HepG2 (cell line): ENCODE measurements around the gene SIK3. TPM values are rescaled to one million over a fixed set of nuclear protein-coding genes. Genes with fewer than 3 reads are reported as not detected.

ENCODE experiments used
- AKAP8 ChIP-seq: sonication (generic); formaldehyde crosslinking; IDR thresholded peaks from 2 replicates; pipeline ENCODE4 v1.5.1; 2020; ENCODE audit warnings: mild to moderate bottlenecking, missing genetic modification reagents
- E2F5 ChIP-seq: sonication (generic); formaldehyde crosslinking; conservative IDR thresholded peaks from 2 replicates; pipeline ENCODE4 v1.4.0; 2020; ENCODE audit warnings: missing genetic modification reagents
- FIP1L1 ChIP-seq: fragments of 200-400 bp; formaldehyde crosslinking; IDR thresholded peaks from 2 replicates; pipeline ENCODE4 v1.6.1; 2018; ENCODE audit warnings: low read depth, mild to moderate bottlenecking, low read length, moderate library complexity, borderline replicate concordance; ENCODE audit not compliant: insufficient read depth
- FOXA1 ChIP-seq, 2 experiments: fragments of 450-650 bp in 1 of 2; sonication (generic) in 1 of 2; formaldehyde crosslinking in 1 of 2; IDR thresholded peaks; 2 replicates each; pipeline versions ENCODE4 v1.4.0 to v1.6.1; 2016 to 2020; ENCODE audit warnings: missing genetic modification reagents in 1 of 2
- FOXA3 ChIP-seq: IDR thresholded peaks from 2 replicates; pipeline ENCODE4 v1.6.1; 2016; ENCODE audit warnings: missing genetic modification reagents, missing compliant biosample characterization
- HDAC2 ChIP-seq: sonication (generic); formaldehyde crosslinking; IDR thresholded peaks from 2 replicates; pipeline ENCODE4 v1.4.0; 2020; ENCODE audit warnings: missing genetic modification reagents
- HNF1B ChIP-seq: sonication (generic); formaldehyde crosslinking; IDR thresholded peaks from 2 replicates; pipeline ENCODE4 v1.5.1; 2020; ENCODE audit warnings: mild to moderate bottlenecking, moderate library complexity, missing genetic modification reagents
- HOXA3 ChIP-seq: sonication (generic); formaldehyde crosslinking; IDR thresholded peaks from 2 replicates; pipeline ENCODE4 v1.5.0; 2020; ENCODE audit warnings: missing genetic modification reagents
- MIXL1 ChIP-seq: IDR thresholded peaks from 2 replicates; pipeline ENCODE4 v1.6.1; 2016
- MTERF4 ChIP-seq: sonication (generic); formaldehyde crosslinking; IDR thresholded peaks from 2 replicates; pipeline ENCODE4 v1.8.0; 2023; ENCODE audit warnings: mild to moderate bottlenecking, missing genetic modification reagents
- MXD4 ChIP-seq: IDR thresholded peaks from 2 replicates; pipeline ENCODE4 v1.6.1; 2016; ENCODE audit warnings: mild to moderate bottlenecking, missing biosample characterization, missing genetic modification reagents
- NFIB ChIP-seq: sonication (generic); formaldehyde crosslinking; IDR thresholded peaks from 2 replicates; pipeline ENCODE4 v1.9.0; 2021; ENCODE audit warnings: missing genetic modification reagents, mild to moderate bottlenecking, borderline replicate concordance
- NR1H2 ChIP-seq: sonication (generic); formaldehyde crosslinking; IDR thresholded peaks from 2 replicates; pipeline ENCODE4 v1.8.1; 2022; ENCODE audit warnings: low read depth, missing genetic modification reagents, borderline replicate concordance
- PBX2 ChIP-seq: IDR thresholded peaks from 2 replicates; pipeline ENCODE4 v1.6.1; 2016; ENCODE audit warnings: control low read depth
- SMARCC2 ChIP-seq: fragments of 450-650 bp; IDR thresholded peaks from 2 replicates; pipeline ENCODE4 v1.6.1; 2017; ENCODE audit warnings: antibody characterized with exemption, mild to moderate bottlenecking
- TEAD3 ChIP-seq: optimal IDR thresholded peaks from 2 replicates; pipeline ENCODE3; 2016; ENCODE audit warnings: borderline replicate concordance
- TMF1 ChIP-seq: sonication (generic); formaldehyde crosslinking; IDR thresholded peaks from 2 replicates; pipeline ENCODE4 v1.8.1; 2022; ENCODE audit warnings: low read depth, missing genetic modification reagents
- ZBTB33 ChIP-seq: sonication (generic); formaldehyde crosslinking; IDR thresholded peaks from 2 replicates; pipeline ENCODE4 v1.4.0; 2020; ENCODE audit warnings: missing genetic modification reagents
- ZFP62 ChIP-seq: sonication (generic); formaldehyde crosslinking; IDR thresholded peaks from 2 replicates; pipeline ENCODE4 v1.4.0; 2020; ENCODE audit warnings: missing genetic modification reagents
- ZKSCAN5 ChIP-seq: sonication (generic); formaldehyde crosslinking; IDR thresholded peaks from 2 replicates; pipeline ENCODE4 v1.5.1; 2020; ENCODE audit warnings: mild to moderate bottlenecking, missing genetic modification reagents
- ZNF256 ChIP-seq: sonication (generic); formaldehyde crosslinking; conservative IDR thresholded peaks from 2 replicates; pipeline ENCODE4 v1.4.0; 2020; ENCODE audit warnings: missing genetic modification reagents
- ZNF577 ChIP-seq: sonication (generic); formaldehyde crosslinking; IDR thresholded peaks from 2 replicates; pipeline ENCODE4 v1.4.0; 2020; ENCODE audit warnings: mild to moderate bottlenecking, low read depth, missing genetic modification reagents, borderline replicate concordance
- ZNF740 ChIP-seq: sonication (generic); formaldehyde crosslinking; IDR thresholded peaks from 2 replicates; pipeline ENCODE4 v1.4.0; 2020; ENCODE audit warnings: missing genetic modification reagents
- polyA plus RNA-seq, 8 experiments: library from polyadenylated mRNA; depleted of rRNA in 3 of 8; stranded (reverse) in 7 of 8; unstranded in 1 of 8; fragments of >200 nt; fragmentation: Illumina TruSeq in 4 of 8; extraction: Trizol in 4 of 8; gene quantifications; 2 replicates each; pipeline versions ENCODE4 v1.2.1 to v1.2.3, GENCODE V29; 2011 to 2016; ENCODE audit warnings: low read depth in 4 of 8, missing spikeins in 1 of 8, mixed read lengths in 1 of 8; ENCODE audit not compliant: insufficient read depth in 1 of 8
- total RNA-seq, 5 experiments: library from RNA; depleted of rRNA; stranded (reverse); fragments of >200 nt; fragmentation: Illumina TruSeq; extraction: Trizol; gene quantifications; 2 replicates each; pipeline ENCODE4 v1.2.3, GENCODE V29; 2016; ENCODE audit warnings: low read depth in 1 of 5

Gene SIK3
- total and polyA plus RNA-seq, 2 of the 13 experiments (the other 11 are each of a cell fraction or from before 2014, with no cell fraction given), result 5.7 to 9.8 TPM

GRCh38 chr11:117072517-117073461, 25.4 kb downstream of the SIK3 start (continued):
- TF ChIP-seq ZBTB33 (CRISPR knock-in tag) (no peak), TMF1 (CRISPR knock-in tag) (no peak), NFIB (CRISPR knock-in tag) (no peak), TEAD3 (peak; percentile 72), ZNF577 (CRISPR knock-in tag) (no peak), SMARCC2 (no peak), FOXA1 (IDR thresholded peaks at IDR 0.05) (no peak), FOXA1 (CRISPR knock-in tag; IDR thresholded peaks at IDR 0.05) (peak; percentile 82), AKAP8 (no peak), ZNF256 (CRISPR knock-in tag) (no peak), PBX2 (CRISPR knock-in tag) (no peak), ZFP62 (CRISPR knock-in tag) (no peak), HOXA3 (CRISPR knock-in tag) (peak; percentile 29; the same call in 1 of the 2 replicates), MIXL1 (CRISPR knock-in tag) (peak; percentile 91), FOXA3 (CRISPR knock-in tag) (peak; percentile 93), ZKSCAN5 (CRISPR knock-in tag) (no peak), HNF1B (CRISPR knock-in tag) (peak; percentile 81), HDAC2 (CRISPR knock-in tag) (peak; percentile 87), NR1H2 (CRISPR knock-in tag) (no peak), ZNF740 (CRISPR knock-in tag) (no peak), E2F5 (no peak), MTERF4 (CRISPR knock-in tag) (no peak), FIP1L1 (no peak), MXD4 (CRISPR knock-in tag) (no peak)
